Loucy (cell line): Measurements from ENCODE around the gene ZC3H12C.

Experiments
- H2AFZ ChIP-seq: fragments of 200-600 bp; sonication (generic); 2 replicates; pipeline ENCODE4 v1.6.0; 2016; ENCODE audit warnings: antibody characterized with exemption, mild to moderate bottlenecking, low read length, moderate library complexity
- H3F3A ChIP-seq: fragments of 200-600 bp; 2 replicates; pipeline ENCODE4 v1.6.0; 2016; ENCODE audit warnings: antibody characterized with exemption, low read depth, mild to moderate bottlenecking
- H3K27me3 ChIP-seq: fragments of 200-600 bp; sonication (generic); 2 replicates; pipeline ENCODE4 v1.6.1; 2014; ENCODE audit warnings: low read length, mild to moderate bottlenecking; ENCODE audit not compliant: insufficient read depth, poor library complexity, severe bottlenecking
- H3K36me3 ChIP-seq: fragments of 200-600 bp; sonication (generic); 2 replicates; pipeline ENCODE4 v1.6.1; 2016; ENCODE audit warnings: low read length; ENCODE audit not compliant: insufficient read depth
- H3K4me1 ChIP-seq: fragments of 200-600 bp; sonication (generic); 2 replicates; pipeline ENCODE4 v1.5.1; 2014; ENCODE audit warnings: low read length, mild to moderate bottlenecking; ENCODE audit not compliant: insufficient read depth, poor library complexity, severe bottlenecking
- H3K4me2 ChIP-seq: fragments of 200-600 bp; sonication (generic); 2 replicates; pipeline ENCODE4 v1.6.0; 2014; ENCODE audit warnings: antibody characterized with exemption, low read length, low read depth, mild to moderate bottlenecking; ENCODE audit not compliant: poor library complexity, severe bottlenecking
- H3K4me3 ChIP-seq: fragments of 200-600 bp; sonication (generic); 2 replicates; pipeline ENCODE4 v1.5.1; 2014; ENCODE audit warnings: low read length, mild to moderate bottlenecking, mixed read lengths; ENCODE audit not compliant: poor library complexity, severe bottlenecking
- H3K79me2 ChIP-seq: fragments of 200-600 bp; sonication (generic); 2 replicates; pipeline ENCODE4 v1.6.1; 2014; ENCODE audit warnings: low read length; ENCODE audit not compliant: insufficient read depth
- H3K9ac ChIP-seq: fragments of 200-600 bp; sonication (generic); 2 replicates; pipeline ENCODE4 v1.6.0; 2014; ENCODE audit warnings: mild to moderate bottlenecking, low read depth, low read length, moderate library complexity; ENCODE audit not compliant: poor library complexity, severe bottlenecking
- H3K9me2 ChIP-seq: fragments of 200-600 bp; sonication (generic); replicated peaks from 2 replicates; pipeline ENCODE4 v1.6.1; 2016; ENCODE audit warnings: low read depth, low read length, mixed read lengths
- H3K9me3 ChIP-seq: fragments of 200-600 bp; sonication (generic); 2 replicates; pipeline ENCODE4 v1.6.1; 2014; ENCODE audit warnings: mild to moderate bottlenecking, antibody characterized with exemption, low read length, low read depth; ENCODE audit not compliant: insufficient read depth
- H4K20me1 ChIP-seq: fragments of 200-600 bp; sonication (generic); 2 replicates; pipeline ENCODE4 v1.6.0; 2014; ENCODE audit warnings: antibody characterized with exemption, low read length, mild to moderate bottlenecking; ENCODE audit not compliant: insufficient read depth, poor library complexity, severe bottlenecking
- CTCF ChIP-seq: fragments of 200-600 bp; sonication (generic); conservative IDR thresholded peaks from 2 replicates; pipeline ENCODE4 v1.5.1; 2014; ENCODE audit warnings: mild to moderate bottlenecking, antibody characterized with exemption, low read length
- EZH2phosphoT487 ChIP-seq: fragments of 200-600 bp; IDR thresholded peaks from 2 replicates; pipeline ENCODE4 v1.6.1; 2018; ENCODE audit warnings: antibody characterized with exemption, mild to moderate bottlenecking, moderate library complexity, borderline replicate concordance

Gene ZC3H12C

GRCh38 chr11:110217936-110218335 lies 124.7 kb downstream of the ZC3H12C start:
- H3K79me2 ChIP-seq: no peaks in the 10 kb centered on the region
- H3K36me3 ChIP-seq: no peaks in the 10 kb centered on the region
- no peak overlapping the region for H3K9ac ChIP-seq
- no peaks in the 10 kb centered on the region for H3K9me3 ChIP-seq
- no peak for TF ChIP-seq EZH2phosphoT487
- TF ChIP-seq CTCF: no peak
- H3K9me2 ChIP-seq: no peaks in the 10 kb centered on the region
- no peaks in the 10 kb centered on the region for H3K4me1 ChIP-seq
- no peaks in the 10 kb centered on the region for H4K20me1 ChIP-seq
- no peak overlapping the region for H3K4me2 ChIP-seq
- H3K4me3 ChIP-seq: no peak overlapping the region
- H3K27me3 ChIP-seq: no peaks in the 10 kb centered on the region
- H2AFZ ChIP-seq: no peak overlapping the region
- H3F3A ChIP-seq: no peaks in the 10 kb centered on the region

GRCh38 chr11:110219006-110219785 lies 126.0 kb downstream of the ZC3H12C start:
- no peaks in the 10 kb centered on the region for H3K79me2 ChIP-seq
- no peak overlapping the region for H3K4me2 ChIP-seq
- no peak overlapping the region for H3K9ac ChIP-seq
- H2AFZ ChIP-seq: no peak overlapping the region
- H3F3A ChIP-seq: no peaks in the 10 kb centered on the region
- H3K9me3 ChIP-seq: no peaks in the 10 kb centered on the region
- H3K27me3 ChIP-seq: no peaks in the 10 kb centered on the region
- no peaks in the 10 kb centered on the region for H3K36me3 ChIP-seq
- TF ChIP-seq CTCF: no peak
- no peak for TF ChIP-seq EZH2phosphoT487
- no peak overlapping the region for H3K4me3 ChIP-seq
- no peaks in the 10 kb centered on the region for H3K4me1 ChIP-seq
- H4K20me1 ChIP-seq: no peaks in the 10 kb centered on the region
- no peaks in the 10 kb centered on the region for H3K9me2 ChIP-seq
